DMS153 (cell line): ENCODE data around the gene SLC25A6.
"Not testable (repeated sequence)": the region's sequence is repeated elsewhere in the genome, so short reads cannot be mapped to it uniquely, and the experiment has no call there.

Experiments
- DNase-seq: peaks from one replicate; lab custom pipeline; 2025; lab: John Stamatoyannopoulos, UW

SLC25A6 gene

GRCh38 chrX:1389993-1390285 is 2.0 kb downstream of the SLC25A6 start:
- no peak for DNase-seq

GRCh38 chrX:1389181-1389992 is 2.5 kb downstream of the SLC25A6 start:
- DNase-seq, result no peak

GRCh38 chrX:1388651-1389050 is 3.3 kb downstream of the SLC25A6 start:
- DNase-seq, result no peak

GRCh38 chrX:1387141-1387776 is 4.7 kb downstream of the SLC25A6 start:
- DNase-seq, result no peak

GRCh38 chrX:1386338-1387127 is 5.4 kb downstream of the SLC25A6 start:
- DNase-seq, result no peak

- no peak for DNase-seq
Observed at GRCh38 chrX:1385253-1386223, 6.4 kb downstream of the SLC25A6 start.

- no peak for DNase-seq
Observed at GRCh38 chrX:1384658-1385252, 7.2 kb downstream of the SLC25A6 start.

GRCh38 chrX:1380672-1381233 is 11.2 kb downstream of the SLC25A6 start:
- DNase-seq, result no peak

GRCh38 chrX:1378306-1378759 is 13.6 kb downstream of the SLC25A6 start:
- no peak for DNase-seq

- DNase-seq, result no peak
Observed at GRCh38 chrX:1368385-1368698, 23.6 kb downstream of the SLC25A6 start.

GRCh38 chrX:1366363-1366762 is 25.6 kb downstream of the SLC25A6 start:
- not testable (repeated sequence) for DNase-seq

GRCh38 chrX:1361910-1362309 is 30.0 kb downstream of the SLC25A6 start:
- no peak for DNase-seq

GRCh38 chrX:1361275-1361674 is 30.6 kb downstream of the SLC25A6 start:
- DNase-seq, result no peak

- no peak for DNase-seq
Observed at GRCh38 chrX:1360171-1360570, 31.7 kb downstream of the SLC25A6 start.

- no peak for DNase-seq
Observed at GRCh38 chrX:1359477-1359873, 32.4 kb downstream of the SLC25A6 start.

GRCh38 chrX:1358793-1359476 is 33.0 kb downstream of the SLC25A6 start:
- DNase-seq, result no peak

GRCh38 chrX:1357993-1358392 is 33.9 kb downstream of the SLC25A6 start:
- DNase-seq, result no peak

- DNase-seq, result no peak
Observed at GRCh38 chrX:1355131-1356046, 36.5 kb downstream of the SLC25A6 start.
